B cell (primary cell): ENCODE data around the gene GTF2H2C.
"Not testable (repeated sequence)": the region's sequence is repeated elsewhere in the genome, so short reads cannot be mapped to it uniquely, and the experiment has no call there.

ENCODE experiments used
- CTCF ChIP-seq: fragments of 200-600 bp; IDR thresholded peaks from one replicate; pipeline ENCODE4 v1.8.0; 2022; ENCODE audit warnings: antibody characterized with exemption, mild to moderate bottlenecking
- EZH2 ChIP-seq: IDR thresholded peaks from 2 replicates; pipeline ENCODE4 v1.6.1; 2012; ENCODE audit warnings: borderline replicate concordance, low read depth, mild to moderate bottlenecking, moderate library complexity, low read length; ENCODE audit not compliant: insufficient read depth, poor library complexity, severe bottlenecking

GRCh38 chr5:69559908-69560330 lies at the start of gene GTF2H2C:
- not testable (repeated sequence) for TF ChIP-seq CTCF, EZH2
